Measurements from ENCODE around the gene INCA1. TPM values are rescaled to one million over a fixed set of nuclear protein-coding genes. Genes with fewer than 3 reads are reported as not detected.

The INCA1 gene
- total RNA-seq, 1 experiment from 2014 or later = 0.88 TPM

GRCh38 chr17:5011928-5012327, 14.6 kb upstream of the INCA1 start:
- peak; percentile 64 for DNase-seq (ENCODE audit: low spot score)

GRCh38 chr17:5003214-5003867, 6.0 kb upstream of the INCA1 start:
- no peak for DNase-seq (ENCODE audit: low spot score)

GRCh38 chr17:5002121-5002788, 4.9 kb upstream of the INCA1 start:
- no peak for DNase-seq (ENCODE audit: low spot score)

- no peak for DNase-seq (ENCODE audit: low spot score)
Observed at GRCh38 chr17:5000237-5000639, 2.9 kb upstream of the INCA1 start.

- DNase-seq (ENCODE audit: low spot score) = no peak
Observed at GRCh38 chr17:4999430-5000093, 2.2 kb upstream of the INCA1 start.

GRCh38 chr17:4998732-4999429, 1.6 kb upstream of the INCA1 start:
- DNase-seq (ENCODE audit: low spot score) = no peak

- DNase-seq (ENCODE audit: low spot score) = no peak
Observed at GRCh38 chr17:4998027-4998731, 857 bp upstream of the INCA1 start.

GRCh38 chr17:4994081-4994595, 3.2 kb downstream of the INCA1 start:
- no peak for DNase-seq (ENCODE audit: low spot score)

GRCh38 chr17:4987767-4988567, 9.4 kb downstream of the INCA1 start:
- no peak for DNase-seq (ENCODE audit: low spot score)

GRCh38 chr17:4986951-4987766, 10.2 kb downstream of the INCA1 start, which contains the start of gene CAMTA2:
TSS of gene CAMTA2 (minus strand) at chr17:4987675. CDS start at chr17:4986222, 1,453 bp downstream.
- peak; percentile 42 for DNase-seq (ENCODE audit: low spot score)

GRCh38 chr17:4986403-4986802, 10.9 kb downstream of the INCA1 start:
- no peak for DNase-seq (ENCODE audit: low spot score)

- no peak for DNase-seq (ENCODE audit: low spot score)
Observed at GRCh38 chr17:4982305-4982704, 15.0 kb downstream of the INCA1 start.

GRCh38 chr17:4980644-4981216, 16.6 kb downstream of the INCA1 start:
- peak; percentile 46 for DNase-seq (ENCODE audit: low spot score)

- no peak for DNase-seq (ENCODE audit: low spot score)
Observed at GRCh38 chr17:4978726-4979125, 18.6 kb downstream of the INCA1 start.

- no peak for DNase-seq (ENCODE audit: low spot score)
Observed at GRCh38 chr17:4974115-4974670, 23.1 kb downstream of the INCA1 start.

- no peak for DNase-seq (ENCODE audit: low spot score)
Observed at GRCh38 chr17:4973256-4974114, 23.8 kb downstream of the INCA1 start.

GRCh38 chr17:4972752-4973151, 24.6 kb downstream of the INCA1 start:
- no peak for DNase-seq (ENCODE audit: low spot score)

GRCh38 chr17:4972322-4972721, 25.0 kb downstream of the INCA1 start:
- DNase-seq (ENCODE audit: low spot score) = no peak
